Loucy (cell line): ENCODE data around the gene SP140L.

Experiments
- H2AFZ ChIP-seq: fragments of 200-600 bp; sonication (generic); 2 replicates; pipeline ENCODE4 v1.6.0; 2016; ENCODE audit warnings: antibody characterized with exemption, mild to moderate bottlenecking, low read length, moderate library complexity
- H3F3A ChIP-seq: fragments of 200-600 bp; 2 replicates; pipeline ENCODE4 v1.6.0; 2016; ENCODE audit warnings: antibody characterized with exemption, low read depth, mild to moderate bottlenecking
- H3K27me3 ChIP-seq: fragments of 200-600 bp; sonication (generic); 2 replicates; pipeline ENCODE4 v1.6.1; 2014; ENCODE audit warnings: low read length, mild to moderate bottlenecking; ENCODE audit not compliant: insufficient read depth, poor library complexity, severe bottlenecking
- H3K36me3 ChIP-seq: fragments of 200-600 bp; sonication (generic); 2 replicates; pipeline ENCODE4 v1.6.1; 2016; ENCODE audit warnings: low read length; ENCODE audit not compliant: insufficient read depth
- H3K4me1 ChIP-seq: fragments of 200-600 bp; sonication (generic); 2 replicates; pipeline ENCODE4 v1.5.1; 2014; ENCODE audit warnings: low read length, mild to moderate bottlenecking; ENCODE audit not compliant: insufficient read depth, poor library complexity, severe bottlenecking
- H3K4me2 ChIP-seq: fragments of 200-600 bp; sonication (generic); 2 replicates; pipeline ENCODE4 v1.6.0; 2014; ENCODE audit warnings: antibody characterized with exemption, low read length, low read depth, mild to moderate bottlenecking; ENCODE audit not compliant: poor library complexity, severe bottlenecking
- H3K4me3 ChIP-seq: fragments of 200-600 bp; sonication (generic); 2 replicates; pipeline ENCODE4 v1.5.1; 2014; ENCODE audit warnings: low read length, mild to moderate bottlenecking, mixed read lengths; ENCODE audit not compliant: poor library complexity, severe bottlenecking
- H3K79me2 ChIP-seq: fragments of 200-600 bp; sonication (generic); 2 replicates; pipeline ENCODE4 v1.6.1; 2014; ENCODE audit warnings: low read length; ENCODE audit not compliant: insufficient read depth
- H3K9ac ChIP-seq: fragments of 200-600 bp; sonication (generic); 2 replicates; pipeline ENCODE4 v1.6.0; 2014; ENCODE audit warnings: mild to moderate bottlenecking, low read depth, low read length, moderate library complexity; ENCODE audit not compliant: poor library complexity, severe bottlenecking
- H3K9me2 ChIP-seq: fragments of 200-600 bp; sonication (generic); replicated peaks from 2 replicates; pipeline ENCODE4 v1.6.1; 2016; ENCODE audit warnings: low read depth, low read length, mixed read lengths
- H3K9me3 ChIP-seq: fragments of 200-600 bp; sonication (generic); 2 replicates; pipeline ENCODE4 v1.6.1; 2014; ENCODE audit warnings: mild to moderate bottlenecking, antibody characterized with exemption, low read length, low read depth; ENCODE audit not compliant: insufficient read depth
- H4K20me1 ChIP-seq: fragments of 200-600 bp; sonication (generic); 2 replicates; pipeline ENCODE4 v1.6.0; 2014; ENCODE audit warnings: antibody characterized with exemption, low read length, mild to moderate bottlenecking; ENCODE audit not compliant: insufficient read depth, poor library complexity, severe bottlenecking
- CTCF ChIP-seq: fragments of 200-600 bp; sonication (generic); conservative IDR thresholded peaks from 2 replicates; pipeline ENCODE4 v1.5.1; 2014; ENCODE audit warnings: mild to moderate bottlenecking, antibody characterized with exemption, low read length
- EZH2phosphoT487 ChIP-seq: fragments of 200-600 bp; IDR thresholded peaks from 2 replicates; pipeline ENCODE4 v1.6.1; 2018; ENCODE audit warnings: antibody characterized with exemption, mild to moderate bottlenecking, moderate library complexity, borderline replicate concordance

SP140L gene

GRCh38 chr2:230343747-230344146 is 16.8 kb downstream of the SP140L start:
- no peak for TF ChIP-seq EZH2phosphoT487
- no peak for TF ChIP-seq CTCF
- no peaks in the 10 kb centered on the region for H4K20me1 ChIP-seq
- no peak overlapping the region for H3K4me2 ChIP-seq
- H3K9me2 ChIP-seq = no peaks in the 10 kb centered on the region
- peaks cover 12% of the 10 kb centered on the region for H3K4me1 ChIP-seq
- no peaks in the 10 kb centered on the region for H3F3A ChIP-seq
- no peak overlapping the region for H2AFZ ChIP-seq
- H3K9ac ChIP-seq = no peak overlapping the region
- H3K27me3 ChIP-seq = no peaks in the 10 kb centered on the region
- H3K36me3 ChIP-seq = peaks cover 19% of the 10 kb centered on the region
- H3K4me3 ChIP-seq = no peak overlapping the region
- H3K9me3 ChIP-seq = peaks cover 16% of the 10 kb centered on the region
- H3K79me2 ChIP-seq = peaks cover 25% of the 10 kb centered on the region

DNA sequence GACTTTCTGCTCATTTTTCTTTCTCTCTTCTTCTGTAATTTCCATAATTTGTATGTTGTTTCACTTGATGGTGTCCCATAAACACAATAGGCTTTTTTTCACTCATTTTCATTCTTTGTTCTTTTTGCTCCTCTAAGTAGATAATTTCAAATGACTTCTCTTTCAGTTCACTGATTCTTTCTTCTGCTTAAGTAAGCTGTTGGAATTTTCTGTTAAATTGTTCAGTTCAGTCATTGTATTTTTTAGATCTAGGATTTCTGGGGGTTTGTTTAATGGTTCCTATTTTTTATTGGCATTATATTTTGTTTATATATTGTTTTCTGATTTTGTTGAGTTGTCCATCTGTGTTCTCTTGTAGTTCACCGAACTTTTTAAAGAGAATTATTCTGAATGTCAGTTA is 19.5 kb downstream of the SP140L start:
- Histone ChIP-seq H3K27me3 (no peaks in the 10 kb centered on the region), H3K36me3 (peaks cover 19% of the 10 kb centered on the region), H3K9me2 (no peaks in the 10 kb centered on the region), H2AFZ (no peak overlapping the region), H3K9me3 (peaks cover 16% of the 10 kb centered on the region), H3K9ac (no peak overlapping the region), H4K20me1 (no peaks in the 10 kb centered on the region), H3K79me2 (peaks cover 25% of the 10 kb centered on the region), H3F3A (no peaks in the 10 kb centered on the region), H3K4me2 (no peak overlapping the region), H3K4me1 (peaks cover 17% of the 10 kb centered on the region), H3K4me3 (no peak overlapping the region)
- TF ChIP-seq EZH2phosphoT487 (no peak), CTCF (no peak)

GRCh38 chr2:230346921-230347533 is 20.0 kb downstream of the SP140L start:
- Histone ChIP-seq H3K79me2 (peaks cover 25% of the 10 kb centered on the region), H3K4me2 (no peak overlapping the region), H2AFZ (no peak overlapping the region), H3K9me3 (peaks cover 16% of the 10 kb centered on the region), H3K4me3 (no peak overlapping the region), H3K9me2 (no peaks in the 10 kb centered on the region), H3K9ac (no peak overlapping the region), H3F3A (no peaks in the 10 kb centered on the region), H3K36me3 (peaks cover 19% of the 10 kb centered on the region), H3K4me1 (peaks cover 17% of the 10 kb centered on the region), H4K20me1 (no peaks in the 10 kb centered on the region), H3K27me3 (no peaks in the 10 kb centered on the region)
- TF ChIP-seq CTCF (no peak), EZH2phosphoT487 (no peak)
